Fibroblast of skin of back (primary cell): ENCODE data around the gene COMMD4. TPM values are rescaled to one million over a fixed set of nuclear protein-coding genes. Genes with fewer than 3 reads are reported as not detected.
"Not testable (repeated sequence)": the region's sequence is repeated elsewhere in the genome, so short reads cannot be mapped to it uniquely, and the experiment has no call there.

Source experiments
- DNase-seq: peaks from one replicate; pipeline ENCODE4 v3.0.0-alpha.2; 2013
- polyA plus RNA-seq, 2 experiments: library from polyadenylated mRNA; unstranded; fragments of 120-200 nt; gene quantifications; one replicate each; pipeline ENCODE4 v1.2.1, GENCODE V29; 2013; ENCODE audit not compliant: insufficient read length in 2 of 2

COMMD4 gene
- 102 TPM for polyA plus RNA-seq (2013, experiment 1 of 2; ENCODE audit: insufficient read length)
- 52.7 TPM for polyA plus RNA-seq (2013, experiment 2 of 2; ENCODE audit: insufficient read length)

GRCh38 chr15:75335705-75336355, at the start of gene COMMD4:
Gene COMMD4, plus strand, starts transcription at chr15:75336063. Its CDS starts 27 bp downstream, at chr15:75336090.
- peak; percentile 97 for DNase-seq

- not testable (repeated sequence) for DNase-seq
These were observed 42.2 kb upstream of the COMMD4 start for GRCh38 chr15:75293660-75294059.

- DNase-seq: not testable (repeated sequence)
These were observed 37.1 kb upstream of the COMMD4 start for GRCh38 chr15:75298541-75299310.

- not testable (repeated sequence) for DNase-seq
These were observed 36.6 kb upstream of the COMMD4 start for GRCh38 chr15:75299311-75299688.

- not testable (repeated sequence) for DNase-seq
These were observed 35.8 kb upstream of the COMMD4 start for GRCh38 chr15:75300026-75300425.

- DNase-seq: no peak
These were observed 33.5 kb upstream of the COMMD4 start for GRCh38 chr15:75302318-75302717.

GRCh38 chr15:75302753-75303152, 33.1 kb upstream of the COMMD4 start:
- not testable (repeated sequence) for DNase-seq

GRCh38 chr15:75306188-75306587, 29.7 kb upstream of the COMMD4 start:
- DNase-seq: no peak

GRCh38 chr15:75307778-75308390, 28.0 kb upstream of the COMMD4 start:
- peak; percentile 19 for DNase-seq

- DNase-seq: no peak
These were observed 26.2 kb upstream of the COMMD4 start for GRCh38 chr15:75309711-75310110.

GRCh38 chr15:75312548-75312947, 23.3 kb upstream of the COMMD4 start:
- DNase-seq: peak; percentile 60

GRCh38 chr15:75313116-75313845, 22.6 kb upstream of the COMMD4 start:
- no peak for DNase-seq

- no peak for DNase-seq
These were observed 21.1 kb upstream of the COMMD4 start for GRCh38 chr15:75314552-75315290.

GRCh38 chr15:75319231-75319897, 16.5 kb upstream of the COMMD4 start:
- DNase-seq: not testable (repeated sequence)

GRCh38 chr15:75321711-75322110, 14.2 kb upstream of the COMMD4 start:
- no peak for DNase-seq

GRCh38 chr15:75325922-75326321, 9.9 kb upstream of the COMMD4 start:
- DNase-seq: no peak

GRCh38 chr15:75327005-75327404, 8.9 kb upstream of the COMMD4 start:
- no peak for DNase-seq

GRCh38 chr15:75327491-75327890, 8.4 kb upstream of the COMMD4 start:
- DNase-seq: no peak

- no peak for DNase-seq
These were observed 7.2 kb upstream of the COMMD4 start for GRCh38 chr15:75328493-75329314.

- DNase-seq: no peak
These were observed 6.3 kb upstream of the COMMD4 start for GRCh38 chr15:75329571-75329970.
